Heart right ventricle (tissue), 16 donors: ENCODE measurements around the gene TMPO. TPM values are rescaled to one million over a fixed set of nuclear protein-coding genes. Genes with fewer than 3 reads are reported as not detected.
A peak's percentile ranks its signal among the peaks of the same experiment; 100 is the strongest.

ENCODE experiments used
- ATAC-seq, 8 donors: fragments of 200-7000 bp; cut with Tn5 transposase; one replicate each; pipeline ENCODE4 v1.9.1; 2020; ENCODE audit warnings: mild to moderate bottlenecking in 8 of 8, moderate library complexity in 8 of 8, moderate number of reproducible peaks in 1 of 8
- DNase-seq, 2 donors: peaks; one replicate each; pipeline ENCODE4 v3.0.0-alpha.2; 2020
- H3K27ac ChIP-seq, 10 donors: fragments of 200-600 bp; sonication (generic) in 2 of 10; one replicate each; pipeline versions ENCODE4 v1.5.0 to v1.8.0; 2020 to 2022; ENCODE audit warnings: mild to moderate bottlenecking in 3 of 10
- H3K27me3 ChIP-seq, 7 donors: fragments of 200-600 bp; one replicate each; pipeline ENCODE4 v1.8.0; 2021 to 2022; ENCODE audit warnings: mild to moderate bottlenecking in 2 of 7
- H3K36me3 ChIP-seq, 9 donors: fragments of 200-600 bp; sonication (generic) in 1 of 9; one replicate each; pipeline versions ENCODE4 v1.5.0 to v1.8.0; 2020 to 2022; ENCODE audit warnings: mild to moderate bottlenecking in 2 of 9
- H3K4me1 ChIP-seq, 9 donors: fragments of 200-600 bp; sonication (generic) in 1 of 9; one replicate each; pipeline versions ENCODE4 v1.5.0 to v1.8.0; 2020 to 2022; ENCODE audit warnings: mild to moderate bottlenecking in 4 of 9
- H3K4me3 ChIP-seq, 10 donors: fragments of 200-600 bp; sonication (generic) in 2 of 10; one replicate each; pipeline versions ENCODE4 v1.5.0 to v1.8.0; 2020 to 2022; ENCODE audit warnings: mild to moderate bottlenecking in 7 of 10, moderate library complexity in 2 of 10
- H3K9me3 ChIP-seq, 11 donors: fragments of 200-600 bp in 10 of 11; sonication (generic) in 2 of 11; one replicate each; pipeline versions ENCODE4 v1.5.0 to v1.8.0; 2013 to 2022; ENCODE audit warnings: mild to moderate bottlenecking in 2 of 11, control low read depth in 1 of 11, moderate library complexity in 1 of 11
- CTCF ChIP-seq, 9 donors: fragments of 200-600 bp; sonication (generic) in 2 of 9; IDR thresholded peaks; one replicate each; pipeline versions ENCODE4 v1.5.0 to v1.8.0; 2021 to 2022; ENCODE audit warnings: antibody characterized with exemption in 9 of 9, mild to moderate bottlenecking in 5 of 9, moderate library complexity in 1 of 9
- WGBS, 2 donors: extraction: QIAGEN DNeasy Blood & Tissue Kit; methylation state at CpG; one replicate each; pipeline ENCODE4 v1.1.7; 2013; ENCODE audit warnings: inconsistent platforms in 1 of 2; 5-methylcytosine and 5-hydroxymethylcytosine counted together
- intact Hi-C, 10 donors: fragments of 100-400 bp; cut with DNase I; formaldehyde crosslinking; loops; one replicate each; pipeline versions ENCODE4 v1.11.1 to v1.14.2; 2022
- polyA plus RNA-seq, 2 donors: library from polyadenylated mRNA; stranded (reverse); fragments of 200-250 nt; gene quantifications; one replicate each; pipeline ENCODE4 v1.2.3, GENCODE V29; 2013
- total RNA-seq, 10 donors: library from RNA; stranded (reverse); fragmentation: NEBNext Ultra II Directional in 3 of 10; extraction: Animal tissue kit (Norgen Biotek cat#: 25700) in 3 of 10; gene quantifications; one replicate each; pipeline versions ENCODE4 v1.2.1 to v1.2.4, GENCODE V29; 2021 to 2023
- donor health status: Arrhythmogenic right ventricular cardiomyopathy.
- donor health status: ischemic (EF 13 %, LVEDD 7.1; RV severe dilation, severe dysfunction).
- donor health status: healthy with polysubstance abuse.
- donor health status: DM: no; HTN: yes; CAD: no.
- donor health status: DM: no; HTN: no; CAD: no.
- donor health status: ischemic (EF 25% LVEDD 6.9; RV normal size, moderate dysfunction).
- donor health status: ischemic (EF 25% LVEDD 5.7; RV mildly dilated, moderate dysfunction).
- donor health status: healthy.
- donor health status: DM: yes; HTN: yes; CAD: no.
- donor health status: Ischemic cardiomyopathy.
- donor health status: ischemic (EF 35%, LVEDD 5.7; RV mildly dilated, moderate dysfunction).
- donor health status: nonischemic (EF 11% LVEDD 7.7; RV severe dilation, severe dysfunction).
- donor health status: DM: yes; HTN: yes; CAD: no.
- donor health status: PGD.
- donor health status: ischemic (EF 29% LVEDD 5.4; RV normal size, mild dysfunction).
- donor health status: nonischemic (EF 23%, LVEDD 6.1; RV moderate dilation, normal function).

Gene TMPO
- total and polyA plus RNA-seq, 12 donors, result 9.1 to 27.6 (median 12.8) TPM

- H3K27ac ChIP-seq, result peak overlapping the region in 9 of 10 donors; percentile 92 to 98 (median 97)
- no peaks in the 10 kb centered on the region for H3K36me3 ChIP-seq
- DNase-seq (no peak), ATAC-seq (no peak)
- 72 to 85% methylated on average over 8 of the region's 8 CpGs for WGBS, 2 donors
- H3K4me3 ChIP-seq, result peak overlapping the region in 6 of 10 donors; percentile 89 to 98 (median 92)
- no peaks in the 10 kb centered on the region for H3K9me3 ChIP-seq
- H3K4me1 ChIP-seq, result peaks cover 0 to 36% (median 32%) of the 10 kb centered on the region in 9 donors
- intact Hi-C loops, result loop anchor here in 4 of 10 donors (1.0 to 10.0 kb wide), 3 partner anchors 19 to 89 kb away; no protein-coding TSS in a partner anchor
- H3K27me3 ChIP-seq, result no peaks in the 10 kb centered on the region
- TF ChIP-seq CTCF (IDR thresholded peaks at IDR 0.05), result no peak
Observed at GRCh38 chr12:98513379-98514322, 1.7 kb upstream of the TMPO start.

- Histone ChIP-seq H3K36me3 (no peaks in the 10 kb centered on the region), H3K4me3 (peak overlapping the region; percentile 70 to 98 (median 90)), H3K9me3 (no peaks in the 10 kb centered on the region), H3K4me1 (peaks cover 0 to 48% (median 32%) of the 10 kb centered on the region in 9 donors), H3K27ac (peak overlapping the region; percentile 87 to 98 (median 96)), H3K27me3 (no peaks in the 10 kb centered on the region)
- intact Hi-C loops, result loop anchor here (1.0 to 10.0 kb wide), 9 partner anchors 11 to 93 kb away; no protein-coding TSS in a partner anchor
- ATAC-seq (peak in 1 of 8 donors; percentile 63), DNase-seq (no peak)
- WGBS, 2 donors, result 0 to 1% methylated on average over 11 of the region's 11 CpGs
- TF ChIP-seq CTCF (IDR thresholded peaks at IDR 0.05), result no peak
Observed at GRCh38 chr12:98514982-98515286, 456 bp upstream of the TMPO start.

- Histone ChIP-seq H3K27me3 (no peaks in the 10 kb centered on the region), H3K4me1 (peaks cover 0 to 57% (median 33%) of the 10 kb centered on the region in 9 donors), H3K36me3 (no peaks in the 10 kb centered on the region), H3K27ac (peak overlapping the region; percentile 87 to 98 (median 96)), H3K4me3 (peak overlapping the region; percentile 70 to 98 (median 90)), H3K9me3 (no peaks in the 10 kb centered on the region)
- intact Hi-C loops, result loop anchor here in 9 of 10 donors (2.0 to 10.0 kb wide), 5 partner anchors 25 to 94 kb away; no protein-coding TSS in a partner anchor
- DNase-seq, result peak; percentile 42 to 80
- peak; percentile 53 to 88 (median 76) for TF ChIP-seq CTCF (IDR thresholded peaks at IDR 0.05)
- ATAC-seq, result peak; percentile 21 to 71 (median 56)
- 1% methylated on average over 64 of the region's 64 CpGs for WGBS, 2 donors
Observed at GRCh38 chr12:98516111-98516873, 902 bp downstream of the TMPO start.
